Spleen (tissue), 11 donors: ENCODE measurements around the gene DHX9. TPM values are rescaled to one million over a fixed set of nuclear protein-coding genes. Genes with fewer than 3 reads are reported as not detected.

Experiments
- DNase-seq: peaks from one replicate; pipeline ENCODE4 v3.0.0-alpha.2; 2020
- H3K27ac ChIP-seq, 8 donors: fragments of 200-600 bp; sonication (generic) in 7 of 8; 1 replicate in 4 of 8; 2 replicates in 4 of 8; pipeline versions ENCODE4 v1.5.0 to v1.8.0; 2016 to 2021; ENCODE audit warnings: inconsistent platforms in 4 of 8, mild to moderate bottlenecking in 4 of 8, moderate library complexity in 1 of 8
- H3K27me3 ChIP-seq, 7 donors: fragments of 200-600 bp; sonication (generic) in 6 of 7; replicated peaks in 1 of 7; 1 replicate in 4 of 7; 2 replicates in 3 of 7; pipeline versions ENCODE4 v1.5.0 to v1.8.0; 2016 to 2021; ENCODE audit warnings: inconsistent platforms in 3 of 7, mild to moderate bottlenecking in 1 of 7
- H3K36me3 ChIP-seq, 6 donors: fragments of 200-600 bp; sonication (generic) in 5 of 6; 1 replicate in 4 of 6; 2 replicates in 2 of 6; pipeline versions ENCODE4 v1.5.0 to v1.8.0; 2016 to 2021; ENCODE audit warnings: inconsistent platforms in 2 of 6
- H3K4me1 ChIP-seq, 6 donors: fragments of 200-600 bp; sonication (generic) in 5 of 6; 1 replicate in 3 of 6; 2 replicates in 3 of 6; pipeline versions ENCODE4 v1.5.0 to v1.8.0; 2016 to 2021; ENCODE audit warnings: inconsistent platforms in 3 of 6
- H3K4me3 ChIP-seq, 8 donors: fragments of 200-600 bp; sonication (generic) in 7 of 8; 1 replicate in 4 of 8; 2 replicates in 4 of 8; pipeline versions ENCODE4 v1.5.0 to v1.8.0; 2016 to 2021; ENCODE audit warnings: inconsistent platforms in 4 of 8, mild to moderate bottlenecking in 4 of 8, moderate library complexity in 2 of 8
- H3K9me3 ChIP-seq, 8 donors: fragments of 200-600 bp; sonication (generic) in 7 of 8; 1 replicate in 4 of 8; 2 replicates in 4 of 8; pipeline versions ENCODE4 v1.5.0 to v1.8.0; 2016 to 2021; ENCODE audit warnings: inconsistent platforms in 4 of 8
- CTCF ChIP-seq, 11 experiments: fragments of 200-600 bp in 7 of 11; fragments of 450-650 bp in 4 of 11; sonication (generic) in 4 of 11; IDR thresholded peaks in 8 of 11; conservative IDR thresholded peaks in 3 of 11; 1 replicate in 7 of 11; 2 replicates in 4 of 11; pipeline versions ENCODE4 v1.4.0 to v1.8.0; 2016 to 2021; ENCODE audit warnings: antibody characterized with exemption in 11 of 11, inconsistent platforms in 4 of 11, mild to moderate bottlenecking in 1 of 11
- POLR2A ChIP-seq, 3 donors: fragments of 450-650 bp; IDR thresholded peaks; one replicate each; pipeline ENCODE4 v1.5.1; 2017; ENCODE audit warnings: antibody characterized with exemption in 3 of 3, mild to moderate bottlenecking in 1 of 3
- POLR2AphosphoS5 ChIP-seq, 3 donors: sonication (generic); formaldehyde crosslinking; IDR thresholded peaks; one replicate each; pipeline ENCODE4 v1.5.1; 2017; ENCODE audit warnings: antibody characterized with exemption in 3 of 3
- WGBS, 5 donors: extraction: QIAGEN DNeasy Blood & Tissue Kit in 3 of 5; methylation state at CpG; one replicate each; pipeline versions ENCODE4 v1.1.5 to v1.1.7; 2013 to 2018; 5-methylcytosine and 5-hydroxymethylcytosine counted together
- intact Hi-C: fragments of 100-400 bp; cut with DNase I; formaldehyde crosslinking; loops from one replicate; pipeline ENCODE4 v1.15.0; 2023; ENCODE audit warnings: low total_unique reads
- polyA plus RNA-seq, 3 donors: library from polyadenylated mRNA; stranded (reverse); fragments of 200-250 nt; gene quantifications; one replicate each; pipeline ENCODE4 v1.2.1, GENCODE V29; 2013
- total RNA-seq, 7 donors: library from RNA; depleted of rRNA in 3 of 7; stranded (reverse); fragments of >200 nt in 3 of 7; fragmentation: NEBNext Ultra II Directional in 4 of 7; extraction: Animal tissue kit (Norgen Biotek cat#: 25700) in 4 of 7; gene quantifications; one replicate each; pipeline versions ENCODE4 v1.1.0 to v1.2.1, GENCODE V29; 2016 to 2021
- donor health status: healthy with polysubstance abuse.
- donor health status: DM: no; HTN: no; CAD: no; lungs with moderate emphysema.
- donor health status: DM: no; HTN: no; CAD: no.
- donor health status: Bipolar disorder and iron deficiency.
- donor health status: healthy.
- donor health status: DM: no; HTN: no; CAD: no.
- donor health status: DM: yes; HTN: yes; CAD: no.

Gene DHX9
- total and polyA plus RNA-seq, 10 donors = 61.0 to 145 (median 110) TPM

- TF ChIP-seq POLR2A (IDR thresholded peaks at IDR 0.05) = no peak
- peak in 1 of 3 donors; percentile 13 for TF ChIP-seq POLR2AphosphoS5 (IDR thresholded peaks at IDR 0.05)
- TF ChIP-seq CTCF (IDR thresholded peaks at IDR 0.05 in 8 of 11, conservative IDR thresholded peaks at IDR 0.05 in 3 of 11) = no peak
- peak overlapping the region; percentile 20 to 92 (median 84) for H3K27ac ChIP-seq
- H3K4me3 ChIP-seq = peak overlapping the region in 1 of 8 donors; percentile 53
- H3K4me1 ChIP-seq = peaks cover 6 to 80% (median 27%) of the 10 kb centered on the region in 6 donors
- peaks cover 0 to 50% (median 0%) of the 10 kb centered on the region in 6 donors for H3K36me3 ChIP-seq
- H3K27me3 ChIP-seq = no peaks in the 10 kb centered on the region
- WGBS, 5 donors = 34 to 67% (median 54%) methylated on average over 3 of the region's 3 CpGs
- intact Hi-C loops = no loop called here
- no peak for DNase-seq
- no peaks in the 10 kb centered on the region for H3K9me3 ChIP-seq
These were observed 44.4 kb upstream of the DHX9 start for GRCh38 chr1:182794676-182795201.

- H3K4me1 ChIP-seq = peaks cover 0 to 70% (median 20%) of the 10 kb centered on the region in 6 donors
- WGBS, 5 donors = 28 to 37% (median 29%) methylated on average over 8 of the region's 8 CpGs
- DNase-seq = no peak
- intact Hi-C loops = no loop called here
- H3K27me3 ChIP-seq = no peaks in the 10 kb centered on the region
- H3K9me3 ChIP-seq = no peaks in the 10 kb centered on the region
- H3K4me3 ChIP-seq = peak overlapping the region in 1 of 8 donors; percentile 53
- peak overlapping the region; percentile 20 to 92 (median 84) for H3K27ac ChIP-seq
- peaks cover 0 to 50% (median 0%) of the 10 kb centered on the region in 6 donors for H3K36me3 ChIP-seq
- TF ChIP-seq CTCF (IDR thresholded peaks at IDR 0.05 in 8 of 11, conservative IDR thresholded peaks at IDR 0.05 in 3 of 11) (no peak), POLR2AphosphoS5 (IDR thresholded peaks at IDR 0.05) (peak in 1 of 3 donors; percentile 63), POLR2A (IDR thresholded peaks at IDR 0.05) (no peak)
These were observed 43.5 kb upstream of the DHX9 start for GRCh38 chr1:182795563-182796228.

GRCh38 chr1:182802006-182802803 is 36.9 kb upstream of the DHX9 start:
- intact Hi-C loops = no loop called here
- peaks cover 0 to 7% (median 0%) of the 10 kb centered on the region in 6 donors for H3K4me1 ChIP-seq
- H3K9me3 ChIP-seq = no peaks in the 10 kb centered on the region
- peaks cover 0 to 73% (median 27%) of the 10 kb centered on the region in 6 donors for H3K36me3 ChIP-seq
- H3K27ac ChIP-seq = no peak overlapping the region
- no peaks in the 10 kb centered on the region for H3K27me3 ChIP-seq
- no peak overlapping the region for H3K4me3 ChIP-seq
- DNase-seq = no peak
- WGBS, 5 donors = 61 to 88% (median 85%) methylated on average over 4 of the region's 4 CpGs
- TF ChIP-seq POLR2A (IDR thresholded peaks at IDR 0.05) (no peak), POLR2AphosphoS5 (IDR thresholded peaks at IDR 0.05) (no peak), CTCF (IDR thresholded peaks at IDR 0.05 in 8 of 11, conservative IDR thresholded peaks at IDR 0.05 in 3 of 11) (no peak)

DNA sequence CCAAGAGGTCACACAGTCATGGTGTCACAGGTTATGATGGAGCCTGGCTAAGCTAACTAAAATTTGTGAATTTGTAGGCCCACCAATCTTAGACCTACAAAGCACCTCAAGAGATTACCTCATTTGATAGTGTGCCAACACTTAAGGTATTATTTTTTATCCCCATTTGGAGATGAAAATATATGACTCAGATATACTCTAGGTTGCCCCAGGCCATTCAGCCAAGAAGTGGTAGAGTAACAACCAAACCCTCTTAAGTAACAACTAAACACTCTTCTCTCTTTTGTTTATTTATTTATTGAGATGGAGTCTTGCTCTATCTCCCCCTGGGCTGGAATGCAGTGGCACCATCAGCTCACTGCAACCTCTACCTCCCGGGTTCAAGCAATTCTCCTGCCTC is 35.3 kb upstream of the DHX9 start:
- H3K4me3 ChIP-seq = no peak overlapping the region
- DNase-seq = no peak
- H3K9me3 ChIP-seq = no peaks in the 10 kb centered on the region
- H3K27ac ChIP-seq = no peak overlapping the region
- no peak for TF ChIP-seq POLR2AphosphoS5 (IDR thresholded peaks at IDR 0.05)
- no peaks in the 10 kb centered on the region for H3K4me1 ChIP-seq
- no peaks in the 10 kb centered on the region for H3K27me3 ChIP-seq
- H3K36me3 ChIP-seq = peaks cover 0 to 73% (median 29%) of the 10 kb centered on the region in 6 donors
- WGBS, 5 donors = 95 to 100% (median 100%) methylated on average over 1 of the region's 1 CpG
- intact Hi-C loops = no loop called here
